A673 (cell line): ENCODE results near the gene LMNB1. TPM values are rescaled to one million over a fixed set of nuclear protein-coding genes. Genes with fewer than 3 reads are reported as not detected.
"Not testable (repeated sequence)": the region's sequence is repeated elsewhere in the genome, so short reads cannot be mapped to it uniquely, and the experiment has no call there.

ENCODE experiments used
- BruUV-seq: library from RNA; stranded (reverse); fragments of 400-500 nt; replicated peaks from 2 replicates; lab custom pipeline; 2021; lab: Mats Ljungman, UMichigan
- CTCF ChIA-PET: fragments of 300-600 bp; sonication (Branson Sonifier 250); formaldehyde crosslinking; loops from one replicate; lab custom pipeline; 2022; ENCODE audit warnings: antibody characterized with exemption; lab: Charles Lee
- POLR2A ChIA-PET: fragments of 300-600 bp; sonication (Branson Sonifier 250); formaldehyde crosslinking; loops from one replicate; lab custom pipeline; 2022; ENCODE audit warnings: antibody characterized with exemption; ENCODE audit not compliant: low non-redundant PET; lab: Charles Lee
- DNase-seq: peaks from one replicate; pipeline ENCODE4 v3.0.0-alpha.2; 2015; ENCODE audit warnings: low spot score
- H3K27ac ChIP-seq: fragments of 200-600 bp; sonication (generic); 2 replicates; pipeline ENCODE4 v1.5.1; 2016; ENCODE audit warnings: mixed run types, low read depth, mild to moderate bottlenecking, mixed read lengths, antibody characterized with exemption, low read length; ENCODE audit not compliant: poor library complexity, severe bottlenecking
- H3K27me3 ChIP-seq: fragments of 200-600 bp; sonication (generic); replicated peaks from 2 replicates; pipeline ENCODE4 v1.6.1; 2017; ENCODE audit warnings: mixed run types, low read depth, mild to moderate bottlenecking, mixed read lengths, antibody characterized with exemption, low read length; ENCODE audit not compliant: insufficient read depth, poor library complexity
- H3K36me3 ChIP-seq: fragments of 200-600 bp; sonication (generic); 2 replicates; pipeline ENCODE4 v1.6.1; 2016; ENCODE audit warnings: mixed run types, mild to moderate bottlenecking, mixed read lengths, antibody characterized with exemption, low read length; ENCODE audit not compliant: insufficient read depth, poor library complexity, severe bottlenecking
- H3K4me1 ChIP-seq: fragments of 200-600 bp; sonication (generic); 2 replicates; pipeline ENCODE4 v1.6.1; 2017; ENCODE audit warnings: mixed run types, mild to moderate bottlenecking, mixed read lengths, antibody characterized with exemption, low read length; ENCODE audit not compliant: insufficient read depth, poor library complexity, severe bottlenecking
- H3K4me3 ChIP-seq: fragments of 200-600 bp; sonication (generic); 2 replicates; pipeline ENCODE4 v1.5.1; 2016; ENCODE audit warnings: low read depth, mixed run types, mild to moderate bottlenecking, mixed read lengths, low read length; ENCODE audit not compliant: poor library complexity, severe bottlenecking
- H3K9me3 ChIP-seq: fragments of 200-600 bp; sonication (generic); 2 replicates; pipeline ENCODE4 v1.6.1; 2016; ENCODE audit warnings: mixed run types, low read depth, mild to moderate bottlenecking, mixed read lengths, antibody characterized with exemption, low read length; ENCODE audit not compliant: poor library complexity, severe bottlenecking
- EZH2 ChIP-seq: fragments of 200-600 bp; sonication (generic); IDR thresholded peaks from 2 replicates; pipeline ENCODE4 v1.6.1; 2017; ENCODE audit warnings: borderline replicate concordance, low read depth, mild to moderate bottlenecking, mixed read lengths, antibody characterized with exemption, low read length; ENCODE audit not compliant: poor library complexity, severe bottlenecking
- intact Hi-C: fragments of 100-400 bp; cut with micrococcal nuclease; formaldehyde crosslinking; loops from one replicate; pipeline ENCODE4 v1.10.0; 2022; ENCODE audit not compliant: unreplicated experiment
- total RNA-seq: library from RNA; stranded (reverse); gene quantifications from 2 replicates; pipeline ENCODE4 v1.2.3, GENCODE V29; 2021
- TF ChIP-seq, protein P1 (sequence below): fragments of 300-800, 200-600 bp; sonication (generic); conservative IDR thresholded peaks from 2 replicates; pipeline ENCODE4 v1.5.1; 2017; ENCODE audit warnings: low read depth, mild to moderate bottlenecking, antibody characterized with exemption, low read length, moderate library complexity, mixed read lengths

Gene LMNB1
- total RNA-seq, 1 experiment from 2014 or later, result 267 TPM

DNA sequence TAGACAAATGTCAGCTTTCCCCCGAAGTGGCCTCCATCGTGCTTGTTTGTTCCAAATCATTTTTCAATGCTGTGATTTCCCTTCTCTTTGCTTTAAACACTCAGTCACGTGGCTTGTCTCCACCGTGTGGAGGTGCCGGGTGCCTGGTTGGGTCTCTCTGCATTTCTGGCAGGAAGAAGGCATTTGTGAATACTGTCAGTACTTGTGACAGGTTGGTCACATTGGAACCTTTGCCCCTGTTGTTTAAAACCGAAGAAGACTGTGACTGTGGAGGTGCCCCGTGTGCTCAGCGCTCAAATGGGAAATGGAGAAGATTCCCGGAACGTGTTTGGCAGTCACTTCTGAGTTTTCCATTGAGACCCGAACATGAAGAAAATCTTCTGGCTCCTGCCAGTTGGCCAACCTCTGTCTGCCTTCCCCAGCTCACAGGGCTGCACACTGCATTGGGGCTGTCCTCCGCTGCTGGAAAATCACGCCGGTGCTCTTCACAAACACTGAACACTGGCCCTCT, 74.6 kb downstream of the LMNB1 start:
- no peak overlapping the region for H3K27ac ChIP-seq
- BruUV-seq, result no TSS peak
- intact Hi-C loops, result no loop called here

DNA sequence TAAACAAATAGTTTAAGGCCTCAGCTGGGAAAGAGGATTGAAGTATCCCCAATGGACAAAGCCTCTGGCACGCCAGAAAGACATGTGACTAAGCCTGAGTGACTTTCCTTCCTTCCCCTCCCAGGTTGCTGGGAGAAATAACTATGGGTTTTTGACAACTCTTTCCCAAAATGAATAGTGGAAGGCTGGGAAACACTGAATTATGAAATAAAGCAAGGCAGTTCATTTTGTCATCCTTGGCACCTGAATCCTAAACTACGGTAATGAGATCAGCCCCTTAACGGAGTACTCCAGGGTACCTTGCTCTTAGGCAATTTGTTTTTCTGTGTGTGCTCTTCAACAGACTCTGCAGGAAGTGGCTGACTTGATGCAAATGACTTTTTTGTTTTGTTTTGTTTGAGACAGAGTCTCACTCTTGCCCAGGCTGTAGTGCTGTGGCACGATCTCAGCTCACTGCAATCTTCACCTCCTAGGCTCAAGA, 75.2 kb downstream of the LMNB1 start:
- H3K9me3 ChIP-seq, result no peaks in the 10 kb centered on the region
- DNase-seq, result no peak
- TF ChIP-seq, protein P1, sequence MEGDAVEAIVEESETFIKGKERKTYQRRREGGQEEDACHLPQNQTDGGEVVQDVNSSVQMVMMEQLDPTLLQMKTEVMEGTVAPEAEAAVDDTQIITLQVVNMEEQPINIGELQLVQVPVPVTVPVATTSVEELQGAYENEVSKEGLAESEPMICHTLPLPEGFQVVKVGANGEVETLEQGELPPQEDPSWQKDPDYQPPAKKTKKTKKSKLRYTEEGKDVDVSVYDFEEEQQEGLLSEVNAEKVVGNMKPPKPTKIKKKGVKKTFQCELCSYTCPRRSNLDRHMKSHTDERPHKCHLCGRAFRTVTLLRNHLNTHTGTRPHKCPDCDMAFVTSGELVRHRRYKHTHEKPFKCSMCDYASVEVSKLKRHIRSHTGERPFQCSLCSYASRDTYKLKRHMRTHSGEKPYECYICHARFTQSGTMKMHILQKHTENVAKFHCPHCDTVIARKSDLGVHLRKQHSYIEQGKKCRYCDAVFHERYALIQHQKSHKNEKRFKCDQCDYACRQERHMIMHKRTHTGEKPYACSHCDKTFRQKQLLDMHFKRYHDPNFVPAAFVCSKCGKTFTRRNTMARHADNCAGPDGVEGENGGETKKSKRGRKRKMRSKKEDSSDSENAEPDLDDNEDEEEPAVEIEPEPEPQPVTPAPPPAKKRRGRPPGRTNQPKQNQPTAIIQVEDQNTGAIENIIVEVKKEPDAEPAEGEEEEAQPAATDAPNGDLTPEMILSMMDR, result no peak
- no peak for TF ChIP-seq EZH2
- H3K27ac ChIP-seq, result no peak overlapping the region
- BruUV-seq, result no TSS peak
- ChIA-PET POLR2A (no interaction called here), CTCF (no interaction called here)
- intact Hi-C loops, result no loop called here
- peaks cover 1% of the 10 kb centered on the region for H3K4me1 ChIP-seq
- H3K27me3 ChIP-seq, result no peaks in the 10 kb centered on the region
- no peaks in the 10 kb centered on the region for H3K36me3 ChIP-seq
- no peak overlapping the region for H3K4me3 ChIP-seq

More for the DNA sequence above, 74.6 kb downstream of the LMNB1 start:
- H3K27me3 ChIP-seq, result no peaks in the 10 kb centered on the region
- ChIA-PET POLR2A (no interaction called here), CTCF (no interaction called here)
- H3K4me1 ChIP-seq, result no peaks in the 10 kb centered on the region
- H3K9me3 ChIP-seq, result no peaks in the 10 kb centered on the region
- H3K36me3 ChIP-seq, result no peaks in the 10 kb centered on the region
- no peak for TF ChIP-seq EZH2
- TF ChIP-seq, protein P1, result no peak
- H3K4me3 ChIP-seq, result no peak overlapping the region
- no peak for DNase-seq

DNA sequence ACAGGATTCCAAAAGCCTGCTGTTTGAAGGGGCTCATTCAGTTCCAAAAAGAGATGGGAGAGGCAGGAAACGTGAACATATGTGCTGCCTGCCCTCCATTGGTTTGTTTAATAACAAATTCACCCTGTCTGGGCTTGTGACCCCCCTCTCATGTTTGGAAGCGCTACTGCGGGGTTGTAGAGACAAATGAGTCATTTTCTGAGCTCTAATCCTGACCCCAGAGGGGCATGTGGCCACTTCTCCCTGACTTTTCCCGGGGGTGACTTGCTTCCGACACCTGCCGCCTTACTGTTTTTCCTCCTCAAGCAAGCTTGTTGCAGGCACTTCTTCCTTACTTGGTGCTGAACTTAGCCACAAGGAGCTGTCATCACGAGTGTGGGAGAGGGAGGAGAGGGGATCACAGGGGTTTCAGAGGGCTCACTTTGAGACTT, 75.9 kb downstream of the LMNB1 start:
- no peaks in the 10 kb centered on the region for H3K36me3 ChIP-seq
- H3K9me3 ChIP-seq, result no peaks in the 10 kb centered on the region
- no peak overlapping the region for H3K27ac ChIP-seq
- no peak for DNase-seq
- BruUV-seq, result no TSS peak
- no peak overlapping the region for H3K4me3 ChIP-seq
- TF ChIP-seq, protein P1, result no peak
- no peak for TF ChIP-seq EZH2
- POLR2A ChIA-PET, result no interaction called here
- CTCF ChIA-PET, result no interaction called here
- intact Hi-C loops, result no loop called here
- no peaks in the 10 kb centered on the region for H3K27me3 ChIP-seq
- H3K4me1 ChIP-seq, result peaks cover 8% of the 10 kb centered on the region

DNA sequence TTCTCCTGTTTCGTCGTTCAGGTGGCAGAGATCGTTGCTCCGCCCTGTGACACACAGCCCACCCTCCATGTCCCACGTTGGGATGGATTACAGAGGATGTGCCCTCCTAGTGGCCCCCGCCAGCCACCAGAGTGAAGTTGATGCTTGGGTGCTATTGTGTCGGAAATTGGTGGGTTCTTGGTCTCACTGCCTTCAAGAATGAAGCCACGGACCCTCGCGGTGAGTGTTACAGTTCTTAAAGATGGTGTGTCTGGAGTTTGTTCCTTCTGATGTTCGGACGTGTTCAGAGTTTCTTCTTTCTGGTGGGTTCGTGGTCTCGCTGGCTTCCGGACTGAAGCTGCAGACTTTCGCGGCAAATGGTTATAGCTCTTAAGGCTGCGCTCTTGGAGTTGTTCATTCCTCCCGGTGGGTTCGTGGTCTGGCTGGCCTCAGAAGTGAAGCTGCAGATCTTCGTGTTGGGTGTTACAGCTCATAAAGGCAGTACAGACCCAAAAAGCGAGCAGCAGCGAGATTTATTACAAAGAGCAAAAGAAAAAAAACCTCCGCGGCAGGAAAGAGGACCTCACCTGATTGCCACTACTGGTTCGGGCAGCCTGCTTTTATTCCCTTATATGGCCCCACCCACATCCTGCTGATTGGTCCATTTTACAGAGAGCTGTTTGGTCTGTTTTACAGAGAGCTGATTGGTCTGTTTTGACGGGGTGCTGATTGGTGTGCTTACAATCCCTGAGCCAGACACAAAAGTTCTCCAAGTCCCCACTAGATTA, 76.8 kb downstream of the LMNB1 start:
- intact Hi-C loops, H3K27ac ChIP-seq, DNase-seq, BruUV-seq, H3K9me3 ChIP-seq, H3K4me3 ChIP-seq, POLR2A ChIA-PET, CTCF ChIA-PET, H3K36me3 ChIP-seq, H3K27me3 ChIP-seq: not testable (repeated sequence)
- peaks cover 11% of the 10 kb centered on the region for H3K4me1 ChIP-seq
